Stimulated activated CD8-positive, alpha-beta memory T cell treated with anti-CD3 and anti-CD28 coated beads, Interleukin-7, amount 100 ng/mL, for 24 hours (primary cell): ENCODE results near the gene SLC2A9.
"Not testable (repeated sequence)": the region's sequence is repeated elsewhere in the genome, so short reads cannot be mapped to it uniquely, and the experiment has no call there.

Source experiments
- DNase-seq: peaks from one replicate; pipeline ENCODE4 v3.0.0-alpha.2; 2020; ENCODE audit warnings: low read depth

Gene SLC2A9

DNA sequence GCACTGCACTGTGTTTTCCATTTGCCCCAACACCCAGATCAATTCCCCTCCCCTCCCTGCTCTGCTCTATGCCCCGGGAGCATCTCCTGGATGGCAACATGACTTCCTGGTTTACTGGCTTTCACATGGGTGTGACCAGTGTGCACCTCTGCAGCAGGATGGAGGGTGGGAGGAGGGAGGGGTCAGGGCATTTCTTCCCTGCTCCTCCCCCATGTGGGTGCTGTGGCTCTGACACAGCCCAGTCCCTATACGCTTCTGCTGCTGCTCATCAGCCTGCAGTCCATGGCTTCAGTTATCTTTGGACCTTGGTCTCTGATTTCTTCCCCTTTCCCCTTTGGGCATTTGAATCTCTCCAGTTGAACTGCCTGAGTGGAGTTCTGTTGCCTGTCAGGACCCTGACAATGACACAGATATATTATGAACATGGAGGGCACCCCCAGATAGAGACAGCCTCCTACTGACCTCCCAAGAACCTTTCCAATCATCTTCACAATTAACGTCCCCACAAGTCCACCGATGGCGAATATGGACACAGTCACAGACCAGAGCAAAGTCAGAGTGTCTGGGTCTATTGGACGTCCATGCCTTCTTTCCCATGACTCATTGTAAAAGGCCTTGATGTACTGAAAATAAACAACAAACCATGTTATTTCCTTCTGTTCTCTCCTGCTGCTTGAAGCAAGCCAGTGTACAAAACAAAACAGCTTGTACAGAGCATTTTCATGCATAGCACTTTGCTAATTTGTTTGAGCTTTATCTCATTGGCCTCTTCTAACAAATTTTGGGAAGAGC, 24.8 kb downstream of the SLC2A9 start:
- no peak for DNase-seq

DNA sequence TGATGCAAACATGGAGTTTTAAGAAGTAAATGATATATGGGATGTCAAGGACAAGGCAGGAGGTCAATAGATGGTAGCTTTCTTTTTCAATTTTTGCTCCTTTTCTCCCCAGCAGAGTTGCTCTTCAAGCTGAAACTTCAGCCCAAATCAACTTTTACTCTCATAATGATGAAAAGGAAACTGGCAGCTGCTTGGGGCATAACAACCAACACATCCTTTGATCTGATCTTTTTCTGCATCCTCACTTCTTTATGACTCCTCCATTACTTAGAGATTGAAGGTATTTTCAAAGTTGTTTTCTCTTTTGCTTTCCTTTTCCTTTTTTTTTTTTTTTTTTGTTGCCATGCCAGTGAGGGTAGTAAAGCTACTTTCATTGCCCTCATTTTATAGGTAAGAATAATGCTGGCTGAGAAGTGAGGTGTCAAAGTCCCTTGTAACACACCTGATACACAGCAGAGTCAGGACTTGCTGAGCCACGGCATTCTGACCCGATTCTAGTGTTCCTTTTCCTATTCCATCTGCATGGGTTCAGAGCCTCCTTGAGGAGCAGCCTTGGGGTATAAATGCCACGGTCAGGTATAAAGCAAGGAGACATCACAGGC, 26.9 kb downstream of the SLC2A9 start:
- no peak for DNase-seq

- no peak for DNase-seq
Observed at GRCh38 chr4:9989918-9990635, 31.2 kb downstream of the SLC2A9 start.

- no peak for DNase-seq
Observed at GRCh38 chr4:9988933-9989332, 32.4 kb downstream of the SLC2A9 start.

GRCh38 chr4:9988363-9988749, 32.9 kb downstream of the SLC2A9 start:
- no peak for DNase-seq

DNA sequence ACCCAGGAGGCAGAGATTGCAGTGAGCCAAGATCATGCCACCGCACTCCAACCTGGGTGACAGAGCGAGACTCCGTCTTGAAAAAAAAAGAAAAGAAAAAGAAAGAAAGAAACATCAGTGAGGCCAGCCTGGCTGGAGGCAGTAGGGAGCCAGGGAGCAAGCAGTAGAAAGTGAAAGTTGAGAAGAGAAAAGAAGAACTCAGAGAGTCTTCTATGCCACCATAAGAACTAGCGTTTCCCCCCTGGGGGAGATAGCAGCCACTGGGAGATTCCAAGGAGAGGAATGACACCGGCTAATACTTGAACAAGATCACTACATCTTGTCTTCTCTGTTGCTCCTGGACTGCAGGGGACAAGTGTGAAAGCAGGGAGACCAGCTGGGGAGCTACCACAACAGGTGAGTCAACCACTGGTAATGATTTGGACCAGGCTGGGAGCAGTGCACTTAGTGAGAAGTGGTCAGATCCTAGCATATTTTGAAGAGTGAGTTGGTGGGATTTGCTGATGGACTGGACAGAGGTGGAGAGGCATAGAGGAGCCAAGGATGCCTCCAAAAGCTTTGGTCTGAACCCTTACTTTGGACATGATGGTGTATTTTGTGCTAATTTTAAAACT, 33.4 kb downstream of the SLC2A9 start:
- DNase-seq: no peak

DNA sequence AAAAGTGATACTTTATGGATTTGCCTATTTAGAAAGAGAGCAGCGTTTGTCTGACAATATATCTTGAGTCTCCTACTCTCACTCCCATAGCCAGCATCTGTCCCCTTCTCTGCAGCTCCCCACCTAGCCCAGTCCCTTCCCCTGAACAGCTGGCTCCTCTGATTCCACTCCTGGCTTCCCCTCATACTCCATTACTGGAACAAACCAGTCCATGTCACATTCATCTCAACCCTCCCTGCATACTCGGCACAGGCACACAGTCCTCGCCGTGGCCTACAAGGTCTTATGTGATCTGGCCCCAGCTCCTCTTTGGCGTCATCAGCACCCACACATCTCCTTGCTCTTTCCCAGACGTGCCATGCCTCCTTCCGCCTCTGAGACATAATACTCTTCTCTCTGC, 36.7 kb downstream of the SLC2A9 start:
- DNase-seq: no peak

DNA sequence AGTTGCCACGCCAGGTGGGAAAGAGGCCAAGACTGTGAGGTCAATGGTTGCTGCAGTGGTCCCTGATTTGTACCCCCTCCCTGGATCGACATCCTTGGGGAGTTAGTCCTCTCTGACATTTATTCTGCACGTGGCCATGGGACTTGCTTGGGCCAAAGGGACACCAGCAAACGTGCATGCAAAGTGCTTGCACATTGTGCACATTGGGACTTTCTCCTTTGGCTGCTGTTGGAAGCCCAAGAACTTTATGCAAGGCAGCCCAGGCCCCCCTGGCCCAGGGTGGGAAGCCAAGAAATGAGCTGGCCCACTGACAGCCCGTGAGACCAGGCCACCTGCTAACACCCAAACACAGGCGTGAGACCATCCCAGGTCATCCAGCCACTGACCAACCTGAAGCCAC, 38.1 kb downstream of the SLC2A9 start:
- DNase-seq: no peak

DNA sequence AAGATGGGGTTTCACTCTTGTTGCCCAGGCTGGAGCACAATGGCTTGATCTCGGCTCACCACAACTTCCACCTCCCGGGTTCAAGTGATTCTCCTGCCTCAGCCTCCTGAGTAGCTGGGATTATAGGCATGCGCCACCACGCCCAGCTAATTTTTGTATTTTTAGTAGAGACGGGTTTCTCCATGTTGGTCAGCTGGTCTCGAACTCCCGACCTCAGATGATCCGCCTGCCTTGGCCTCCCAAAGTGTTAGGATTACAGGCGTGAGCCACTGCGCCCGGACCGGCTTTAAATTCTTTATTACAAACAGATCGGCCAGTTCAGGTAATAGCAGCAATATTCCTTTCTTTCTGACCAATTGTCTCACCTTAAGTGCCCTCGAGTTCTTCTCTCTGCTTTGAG, 39.4 kb downstream of the SLC2A9 start:
- DNase-seq: not testable (repeated sequence)

GRCh38 chr4:9980898-9981297, 40.4 kb downstream of the SLC2A9 start:
- no peak for DNase-seq

- no peak for DNase-seq
Observed at GRCh38 chr4:9979101-9979701, 42.1 kb downstream of the SLC2A9 start.

DNA sequence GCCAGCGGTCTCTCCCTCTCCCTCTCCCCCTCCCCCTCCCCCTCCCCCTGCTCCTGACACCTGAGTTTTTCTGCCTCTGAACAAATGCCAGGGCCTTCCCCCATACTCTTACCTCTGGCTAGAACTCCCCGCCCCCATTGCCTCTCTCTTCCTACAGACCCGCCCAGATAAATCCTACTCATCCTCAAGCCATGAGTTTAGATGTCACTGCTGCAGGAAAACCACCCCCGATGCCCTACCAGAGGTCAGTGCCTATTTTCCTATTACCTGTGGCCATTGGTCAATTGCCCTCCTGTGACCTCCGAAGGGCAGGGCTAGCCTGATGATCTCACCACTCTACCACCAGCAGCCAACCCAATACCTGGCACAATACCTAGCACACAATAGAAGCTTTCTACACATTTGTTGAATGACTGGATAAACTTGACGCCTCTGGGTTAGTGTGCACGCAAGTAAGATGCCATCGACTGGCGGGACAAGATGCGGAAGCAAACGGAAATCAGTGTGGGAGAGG, 43.7 kb downstream of the SLC2A9 start:
- DNase-seq: no peak

DNA sequence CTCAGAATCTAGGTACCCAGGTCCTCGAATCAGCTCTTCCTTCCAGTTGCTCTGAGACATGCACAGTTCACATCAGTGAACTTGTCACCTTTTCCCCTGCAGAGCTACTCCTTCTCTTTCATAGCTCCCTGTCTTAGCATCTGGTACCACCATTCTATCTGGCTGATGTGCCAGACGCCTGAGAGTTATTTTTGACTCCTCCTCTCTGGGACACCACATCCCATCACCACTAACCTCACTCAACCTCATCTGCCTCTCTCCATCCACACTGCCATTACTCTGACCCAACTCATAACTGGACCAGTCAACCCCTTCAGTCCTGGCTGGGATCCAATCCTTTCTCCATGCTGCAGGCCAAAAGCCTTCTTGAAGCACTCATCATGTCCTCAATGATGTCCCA, 44.5 kb downstream of the SLC2A9 start:
- no peak for DNase-seq

DNA sequence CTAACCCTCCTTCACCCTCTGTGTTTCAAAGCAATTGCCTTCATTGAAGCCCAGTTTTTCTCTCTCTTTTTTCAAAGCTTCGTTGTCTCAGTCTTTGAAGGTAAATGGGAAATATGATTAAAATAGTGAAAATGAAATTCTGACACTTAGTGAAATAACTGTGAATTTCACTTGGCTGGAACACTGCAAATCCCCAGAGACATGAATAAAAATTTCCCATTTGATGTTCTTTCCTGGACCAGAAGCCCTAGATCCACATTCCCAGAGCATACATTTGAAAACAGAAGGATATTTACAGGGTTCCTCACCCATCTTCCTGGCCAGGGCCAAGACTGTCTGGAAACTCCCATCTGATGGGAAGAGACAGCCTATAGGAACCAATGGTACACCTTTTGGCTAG, 45.0 kb downstream of the SLC2A9 start:
- DNase-seq: no peak

GRCh38 chr4:9971711-9972110, 49.6 kb downstream of the SLC2A9 start:
- no peak for DNase-seq

DNA sequence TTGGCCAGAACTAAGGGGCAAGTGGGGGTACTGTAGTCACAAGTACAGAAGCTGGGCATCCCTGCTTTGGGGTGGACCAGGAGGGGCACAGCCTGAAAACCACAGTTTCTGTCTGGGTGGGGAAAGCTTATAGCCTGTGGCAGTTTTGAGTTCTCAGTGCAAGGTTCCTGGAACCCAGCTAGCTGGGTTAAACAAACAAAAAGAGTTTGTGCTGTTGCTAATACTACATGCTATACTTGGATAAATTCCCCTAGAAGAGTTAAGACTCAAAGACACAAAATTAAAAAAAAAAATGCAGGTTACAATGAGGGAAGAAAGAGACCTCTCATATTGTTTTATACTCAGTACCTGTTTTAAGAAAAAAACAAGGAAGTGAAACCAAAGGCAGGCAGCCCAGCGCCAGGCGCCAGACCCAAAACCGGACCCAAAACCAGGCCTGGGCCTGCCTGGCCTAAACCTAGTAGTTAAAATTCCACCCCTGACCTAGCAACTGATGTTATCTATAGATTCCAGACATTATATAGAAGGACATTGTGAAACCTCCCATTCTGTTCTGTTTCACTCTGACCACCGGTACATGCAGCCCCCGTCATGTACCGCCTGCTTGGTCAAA, 50.8 kb downstream of the SLC2A9 start:
- DNase-seq: no peak

DNA sequence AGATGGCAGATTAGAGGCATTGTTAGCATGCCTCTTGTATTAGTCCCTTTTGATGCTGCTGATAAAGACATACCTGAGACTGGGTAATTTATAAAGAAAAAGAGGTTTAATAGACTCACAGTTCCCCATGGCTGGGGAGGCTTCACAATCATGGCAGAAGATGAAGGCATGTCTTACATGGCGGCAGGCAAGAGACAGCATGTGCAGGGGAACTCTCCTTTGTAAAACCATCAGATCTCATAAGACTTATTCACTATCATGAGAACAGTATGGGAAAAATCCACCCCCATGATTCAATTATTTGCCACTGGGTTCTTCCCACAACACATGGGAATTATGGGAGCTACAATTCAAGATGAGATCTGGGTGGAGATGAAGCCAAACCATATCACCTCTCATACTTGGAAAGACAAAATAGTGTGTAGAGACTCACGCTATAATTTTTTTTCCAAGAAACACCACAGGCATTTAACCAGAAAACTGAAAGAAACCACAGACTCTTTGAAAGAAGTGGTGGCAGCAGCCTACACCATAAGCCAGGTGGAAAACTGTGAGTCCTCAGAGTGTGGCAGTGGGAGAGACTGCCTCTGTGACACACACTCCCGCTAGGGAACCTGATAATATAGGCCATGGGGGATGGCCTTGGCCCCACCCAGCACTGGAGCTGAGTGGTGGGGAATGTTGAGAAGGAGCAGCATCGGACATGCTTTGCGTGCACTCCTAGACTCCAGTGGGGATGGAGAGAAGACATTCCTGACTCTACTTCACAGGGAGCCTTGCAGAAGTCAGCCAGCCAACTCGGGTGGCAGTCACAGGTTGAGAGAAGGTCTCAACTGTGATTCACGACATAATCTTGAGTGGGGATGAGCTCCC, 51.5 kb downstream of the SLC2A9 start:
- no peak for DNase-seq

GRCh38 chr4:9968472-9968871, 52.8 kb downstream of the SLC2A9 start:
- no peak for DNase-seq

- DNase-seq: no peak
Observed at GRCh38 chr4:9964879-9965278, 56.4 kb downstream of the SLC2A9 start.

DNA sequence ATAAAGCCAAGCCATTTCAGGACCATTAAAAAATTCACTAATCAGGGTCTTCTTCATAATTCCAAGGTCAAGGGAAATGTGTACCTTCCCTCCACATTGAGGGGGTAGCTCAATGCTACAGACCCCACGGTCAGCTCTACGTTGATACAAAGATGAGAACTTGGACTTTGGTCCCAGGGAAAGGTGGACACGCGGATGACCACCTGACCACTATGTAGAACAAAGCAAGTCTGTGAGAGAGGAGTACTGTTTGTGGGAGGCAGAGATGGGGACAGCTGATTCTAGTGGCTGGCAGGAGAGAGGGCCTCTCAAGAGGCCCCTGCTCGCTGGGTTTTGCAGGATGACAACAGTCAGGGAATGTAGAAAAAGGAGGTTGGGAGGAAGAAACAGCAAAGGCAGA, 58.0 kb downstream of the SLC2A9 start:
- no peak for DNase-seq
